ENCODE results near the gene IMPA2. TPM values are rescaled to one million over a fixed set of nuclear protein-coding genes. Genes with fewer than 3 reads are reported as not detected.

IMPA2 gene
- total RNA-seq, 2 donors from 2014 or later: 8.4 to 26.6 TPM

DNA sequence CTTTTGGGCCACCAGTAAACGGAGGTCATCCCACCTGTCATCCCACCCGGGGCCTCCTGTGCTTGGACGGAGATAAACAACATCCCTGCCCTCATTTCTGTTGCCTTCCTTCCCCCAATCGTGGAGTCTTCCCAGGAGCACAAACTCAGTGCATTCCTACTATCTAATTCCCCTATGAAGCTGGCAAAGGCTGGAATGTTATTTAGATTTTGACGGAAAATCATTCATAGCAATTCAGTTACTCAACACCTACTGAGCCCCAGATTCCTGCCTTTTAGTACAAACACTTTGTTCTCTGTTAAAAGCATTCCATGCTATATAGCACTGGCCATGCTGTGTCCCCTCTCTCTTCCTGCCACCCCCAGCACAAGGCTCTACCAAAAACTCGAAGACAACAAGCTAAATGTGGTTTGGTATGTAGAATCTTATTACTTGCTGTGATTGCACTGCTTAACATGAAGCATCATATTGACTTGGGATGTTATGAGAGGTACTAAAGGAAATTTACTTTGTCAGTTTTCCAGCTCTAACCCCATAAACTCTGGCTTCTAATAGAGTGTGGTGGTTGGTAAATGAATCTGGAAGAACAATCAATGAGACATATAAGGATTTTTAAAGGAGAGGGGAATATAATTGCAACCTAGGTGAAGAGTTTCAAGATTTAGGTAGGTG, 32.3 kb upstream of the IMPA2 start:
- ATAC-seq (ENCODE audit: insufficient number of reproducible peaks, low FRiP score, low read depth) (no peak), DNase-seq (ENCODE audit: low spot score) (no peak)
- Histone ChIP-seq H3K27ac (peak overlapping the region in 1 of 2 donors; percentile 44), H3K9me3 (no peaks in the 10 kb centered on the region), H3K36me3 (no peaks in the 10 kb centered on the region), H3K27me3 (replicated peaks; ENCODE audit: insufficient read depth) (no peaks in the 10 kb centered on the region), H3K4me3 (no peak overlapping the region), H3K4me1 (ENCODE audit: control insufficient read depth in 1 of 2, low read depth in 2 of 2) (peaks cover 8 to 17% of the 10 kb centered on the region in 2 donors)
- TF ChIP-seq, protein P1, sequence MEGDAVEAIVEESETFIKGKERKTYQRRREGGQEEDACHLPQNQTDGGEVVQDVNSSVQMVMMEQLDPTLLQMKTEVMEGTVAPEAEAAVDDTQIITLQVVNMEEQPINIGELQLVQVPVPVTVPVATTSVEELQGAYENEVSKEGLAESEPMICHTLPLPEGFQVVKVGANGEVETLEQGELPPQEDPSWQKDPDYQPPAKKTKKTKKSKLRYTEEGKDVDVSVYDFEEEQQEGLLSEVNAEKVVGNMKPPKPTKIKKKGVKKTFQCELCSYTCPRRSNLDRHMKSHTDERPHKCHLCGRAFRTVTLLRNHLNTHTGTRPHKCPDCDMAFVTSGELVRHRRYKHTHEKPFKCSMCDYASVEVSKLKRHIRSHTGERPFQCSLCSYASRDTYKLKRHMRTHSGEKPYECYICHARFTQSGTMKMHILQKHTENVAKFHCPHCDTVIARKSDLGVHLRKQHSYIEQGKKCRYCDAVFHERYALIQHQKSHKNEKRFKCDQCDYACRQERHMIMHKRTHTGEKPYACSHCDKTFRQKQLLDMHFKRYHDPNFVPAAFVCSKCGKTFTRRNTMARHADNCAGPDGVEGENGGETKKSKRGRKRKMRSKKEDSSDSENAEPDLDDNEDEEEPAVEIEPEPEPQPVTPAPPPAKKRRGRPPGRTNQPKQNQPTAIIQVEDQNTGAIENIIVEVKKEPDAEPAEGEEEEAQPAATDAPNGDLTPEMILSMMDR (IDR thresholded peaks at IDR 0.05): no peak

- Histone ChIP-seq H3K27ac (no peak overlapping the region), H3K27me3 (replicated peaks; ENCODE audit: insufficient read depth) (no peaks in the 10 kb centered on the region), H3K9me3 (no peaks in the 10 kb centered on the region), H3K36me3 (no peaks in the 10 kb centered on the region), H3K4me3 (no peak overlapping the region), H3K4me1 (ENCODE audit: control insufficient read depth in 1 of 2, low read depth in 2 of 2) (peaks cover 8 to 17% of the 10 kb centered on the region in 2 donors)
- DNase-seq (ENCODE audit: low spot score) (no peak), ATAC-seq (ENCODE audit: insufficient number of reproducible peaks, low FRiP score, low read depth) (no peak)
- TF ChIP-seq, protein P1 (IDR thresholded peaks at IDR 0.05): no peak
Measured at GRCh38 chr18:11950824-11951223, 30.5 kb upstream of the IMPA2 start.

DNA sequence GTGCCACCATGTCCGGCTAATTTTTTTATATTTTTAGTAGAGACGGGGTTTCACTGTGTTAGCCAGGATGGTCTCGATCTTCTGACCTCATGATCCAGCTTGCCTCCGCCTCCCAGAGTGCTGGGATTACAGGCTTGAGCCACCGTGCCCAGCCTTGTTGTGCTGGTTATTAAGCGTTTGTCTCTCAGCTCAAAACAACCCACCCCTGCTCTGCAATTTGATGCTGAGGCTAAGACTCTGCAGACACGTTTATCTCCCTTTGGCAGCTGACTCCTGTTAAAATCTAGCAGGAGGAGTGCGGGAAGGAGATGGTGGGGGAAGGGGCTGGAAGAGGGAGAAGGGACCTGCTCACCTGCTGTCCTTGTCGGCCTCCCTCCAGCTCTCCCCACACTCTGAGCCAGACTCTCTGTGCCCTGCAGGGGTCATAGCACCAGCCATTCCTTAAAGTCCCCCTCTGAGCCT, 29.9 kb upstream of the IMPA2 start:
- TF ChIP-seq, protein P1 (IDR thresholded peaks at IDR 0.05): no peak
- Histone ChIP-seq H3K4me1 (ENCODE audit: control insufficient read depth in 1 of 2, low read depth in 2 of 2) (peaks cover 4 to 12% of the 10 kb centered on the region in 2 donors), H3K9me3 (no peaks in the 10 kb centered on the region), H3K27ac (no peak overlapping the region), H3K27me3 (replicated peaks; ENCODE audit: insufficient read depth) (no peaks in the 10 kb centered on the region), H3K36me3 (no peaks in the 10 kb centered on the region), H3K4me3 (no peak overlapping the region)
- ATAC-seq (ENCODE audit: insufficient number of reproducible peaks, low FRiP score, low read depth) (no peak), DNase-seq (ENCODE audit: low spot score) (no peak)

DNA sequence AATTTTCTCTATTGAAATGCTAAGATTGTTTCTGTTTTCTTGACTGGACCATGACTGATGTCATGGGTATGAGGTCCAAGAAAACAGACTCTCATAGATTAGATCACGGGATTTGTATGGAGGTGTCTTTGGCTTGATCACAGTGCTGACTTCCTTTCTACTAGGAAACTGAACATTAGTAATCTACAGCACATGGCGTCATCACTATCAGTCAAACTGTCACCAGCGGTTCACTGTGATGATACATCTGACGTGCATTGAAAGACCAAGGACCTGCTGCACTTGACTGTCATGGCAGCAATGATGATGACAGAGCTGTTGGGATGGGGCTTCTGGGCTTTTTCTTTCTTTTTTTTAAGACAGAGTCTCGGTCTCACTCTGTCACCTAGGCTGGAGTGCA, 28.2 kb upstream of the IMPA2 start:
- Histone ChIP-seq H3K27me3 (replicated peaks; ENCODE audit: insufficient read depth) (no peaks in the 10 kb centered on the region), H3K4me3 (no peak overlapping the region), H3K36me3 (no peaks in the 10 kb centered on the region), H3K4me1 (ENCODE audit: control insufficient read depth in 1 of 2, low read depth in 2 of 2) (peaks cover 0 to 2% of the 10 kb centered on the region in 2 donors), H3K27ac (no peak overlapping the region), H3K9me3 (peaks cover 6% of the 10 kb centered on the region)
- ATAC-seq (ENCODE audit: insufficient number of reproducible peaks, low FRiP score, low read depth) (no peak), DNase-seq (ENCODE audit: low spot score) (no peak)
- TF ChIP-seq, protein P1 (IDR thresholded peaks at IDR 0.05): no peak

DNA sequence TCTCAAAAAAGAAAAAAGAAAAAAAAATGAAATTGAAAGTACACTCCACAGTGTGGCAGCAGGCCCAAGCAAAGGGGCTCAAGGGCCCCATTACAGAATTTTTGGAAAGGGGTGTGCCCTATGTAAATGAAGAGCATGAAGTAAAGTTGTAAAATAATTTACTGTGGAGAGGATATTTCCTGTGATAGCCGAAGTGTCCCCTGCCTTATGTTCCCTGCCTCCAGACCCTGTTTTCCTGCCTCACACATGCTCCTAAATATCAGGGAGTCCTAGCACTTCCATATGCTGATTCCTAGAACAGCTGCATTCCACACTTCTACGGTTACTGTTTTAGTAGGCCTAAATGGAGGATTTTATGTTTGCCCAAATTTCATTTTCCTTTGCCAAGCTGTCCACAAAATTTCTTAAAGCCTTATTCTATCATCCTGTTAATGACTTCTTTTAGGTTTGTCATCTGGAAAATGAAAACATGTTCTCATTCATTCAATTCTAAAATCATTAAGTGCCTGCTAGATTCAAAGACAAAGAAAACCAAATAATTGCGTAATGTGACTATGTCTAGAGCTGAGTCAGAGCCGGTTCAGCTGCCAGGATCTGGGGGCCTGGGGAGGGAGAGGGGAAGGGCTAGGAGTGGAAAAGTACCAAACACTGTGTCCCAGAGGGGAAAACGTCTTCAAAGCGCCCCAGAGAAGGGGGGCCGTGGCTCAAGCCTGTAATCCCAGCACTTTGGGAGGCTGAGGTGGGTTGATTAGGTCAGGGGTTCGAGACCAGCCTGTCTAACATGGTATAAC, 25.9 kb upstream of the IMPA2 start:
- Histone ChIP-seq H3K4me1 (ENCODE audit: control insufficient read depth in 1 of 2, low read depth in 2 of 2) (no peaks in the 10 kb centered on the region), H3K27ac (no peak overlapping the region), H3K36me3 (no peaks in the 10 kb centered on the region), H3K27me3 (replicated peaks; ENCODE audit: insufficient read depth) (no peaks in the 10 kb centered on the region), H3K4me3 (no peak overlapping the region), H3K9me3 (peaks cover 6% of the 10 kb centered on the region)
- no peak for ATAC-seq (ENCODE audit: insufficient number of reproducible peaks, low FRiP score, low read depth)
- TF ChIP-seq, protein P1 (IDR thresholded peaks at IDR 0.05): no peak
- no peak for DNase-seq (ENCODE audit: low spot score)

Measured in thoracic aorta (tissue), 2 donors.